ENCODE data around the gene FAM50B. TPM values are rescaled to one million over a fixed set of nuclear protein-coding genes. Genes with fewer than 3 reads are reported as not detected.

Gene FAM50B
- total RNA-seq, 1 experiment from 2014 or later, result 3.3 TPM

- Histone ChIP-seq H4K20me1 (ENCODE audit: control insufficient read depth, insufficient read depth, insufficient read length) (no peaks in the 10 kb centered on the region), H2BK120ac (ENCODE audit: low read depth, low read length, poor library complexity, severe bottlenecking) (no peak overlapping the region), H3K4me1 (ENCODE audit: insufficient read depth, low read length) (no peaks in the 10 kb centered on the region), H2BK12ac (ENCODE audit: insufficient read length, low read depth, low read length) (no peak overlapping the region), H2AFZ (ENCODE audit: low read length) (no peak overlapping the region), H4K5ac (ENCODE audit: insufficient read length, low read depth, low read length) (no peak overlapping the region), H3K79me2 (ENCODE audit: insufficient read depth, low read length) (no peaks in the 10 kb centered on the region), H3K14ac (ENCODE audit: insufficient read depth, low read length) (no peak overlapping the region), H3K4ac (ENCODE audit: low read depth, low read length) (no peak overlapping the region), H2AK5ac (ENCODE audit: insufficient read length, low read length) (no peak overlapping the region), H3K4me2 (ENCODE audit: insufficient read depth, insufficient read length, low read length) (no peak overlapping the region), H4K8ac (replicated peaks; ENCODE audit: insufficient read length, low read depth, low read length) (no peak overlapping the region), H2BK5ac (ENCODE audit: insufficient read length, low read length) (no peak overlapping the region), H3K23me2 (ENCODE audit: insufficient read length, low read depth, low read length, poor library complexity, severe bottlenecking) (no peaks in the 10 kb centered on the region), H3K18ac (ENCODE audit: insufficient read length, low read depth, low read length) (no peak overlapping the region), H3K27ac (ENCODE audit: insufficient read length, low read depth, low read length) (no peak overlapping the region), H3K9ac (ENCODE audit: extremely low read depth, insufficient read length, low read length) (no peak overlapping the region), H2BK15ac (ENCODE audit: low read depth, low read length) (no peak overlapping the region), H2BK20ac (ENCODE audit: low read depth, low read length, poor library complexity, severe bottlenecking) (no peak overlapping the region), H3K23ac (ENCODE audit: insufficient read length, low read depth, low read length) (no peak overlapping the region), H3T11ph (ENCODE audit: low read length) (no peak overlapping the region), H3K56ac (ENCODE audit: insufficient read length, low read depth, low read length) (no peak overlapping the region), H3K9me3 (ENCODE audit: control insufficient read depth, low read depth, low read length) (no peaks in the 10 kb centered on the region), H3K79me1 (ENCODE audit: insufficient read depth, low read depth, low read length, poor library complexity, severe bottlenecking) (no peaks in the 10 kb centered on the region), H4K91ac (ENCODE audit: insufficient read length, low read depth, low read length) (no peak overlapping the region), H3K27me3 (ENCODE audit: insufficient read depth, low read length) (no peaks in the 10 kb centered on the region)
- peaks cover 4 to 6% of the 10 kb centered on the region in 2 experiments; a peak in 2 of 4 replicates for H3K4me1 Mint-ChIP-seq
- H3K27ac Mint-ChIP-seq, result no peak overlapping the region
- H3K36me3 Mint-ChIP-seq (ENCODE audit: insufficient read depth in 1 of 3, low read depth in 3 of 3), result no peaks in the 10 kb centered on the region; a peak in 1 of 7 replicates
- peaks cover 1% of the 10 kb centered on the region for H3K27me3 Mint-ChIP-seq (ENCODE audit: low read depth)
- no peak for DNase-seq
- no peak for TF ChIP-seq CTCF (conservative IDR thresholded peaks at IDR 0.05)
- no CpG with 5 or more reads among the region's 6 CpGs for WGBS (ENCODE audit: extremely low coverage, insufficient read length, low lambda C conversion rate)
- H3K9me3 Mint-ChIP-seq, result no peaks in the 10 kb centered on the region
- no peak overlapping the region for H3K4me3 Mint-ChIP-seq
Measured at GRCh38 chr6:3841066-3841454, 8.1 kb upstream of the FAM50B start.
